IMR-90 (cell line): ENCODE data around the gene ARHGEF16. TPM values are rescaled to one million over a fixed set of nuclear protein-coding genes. Genes with fewer than 3 reads are reported as not detected.

Source experiments
- ATAC-seq: fragments of 200-7000 bp; cut with Tn5 transposase; 2 replicates; pipeline ENCODE4 v1.9.1; 2020; ENCODE audit warnings: low read depth, mild to moderate bottlenecking, moderate library complexity
- BruUV-seq: library from RNA; stranded (reverse); fragments of 400-500 nt; replicated peaks from 2 replicates; lab custom pipeline; 2021; lab: Mats Ljungman, UMichigan
- CTCF ChIA-PET: fragments of 300-600 bp; formaldehyde crosslinking; extraction: SDS; loops from one replicate; lab custom pipeline; 2021; ENCODE audit warnings: antibody characterized with exemption; lab: Yijun Ruan, JAX
- POLR2A ChIA-PET: fragments of 300-600 bp; sonication (Branson Sonifier 250); formaldehyde crosslinking; loops from one replicate; lab custom pipeline; 2022; ENCODE audit warnings: antibody characterized with exemption; ENCODE audit not compliant: unreplicated experiment; lab: Charles Lee
- DNase-seq: peaks from one replicate; pipeline ENCODE4 v3.0.0; 2013
- H2AFZ ChIP-seq: replicated peaks from 2 replicates; pipeline ENCODE3; 2013; ENCODE audit warnings: low read length, mild to moderate bottlenecking; ENCODE audit not compliant: poor library complexity
- H2AK5ac ChIP-seq: 2 replicates; pipeline ENCODE4 v1.6.1; 2013; ENCODE audit warnings: low read depth, low read length, inconsistent platforms
- H2AK9ac ChIP-seq: replicated peaks from 2 replicates; pipeline ENCODE3; 2013; ENCODE audit warnings: mild to moderate bottlenecking, low read depth, low read length, moderate library complexity; ENCODE audit not compliant: poor library complexity
- H2BK120ac ChIP-seq: 2 replicates; pipeline ENCODE4 v1.6.1; 2013; ENCODE audit warnings: low read depth, low read length, inconsistent platforms
- H2BK15ac ChIP-seq: 3 replicates; pipeline ENCODE4 v1.6.1; 2013; ENCODE audit warnings: low read depth, low read length, inconsistent platforms
- H2BK20ac ChIP-seq: 2 replicates; pipeline ENCODE4 v1.6.1; 2013; ENCODE audit warnings: low read depth, mild to moderate bottlenecking, inconsistent platforms, low read length, moderate library complexity
- H2BK5ac ChIP-seq: 2 replicates; pipeline ENCODE4 v1.6.1; 2013; ENCODE audit warnings: mild to moderate bottlenecking, low read depth, low read length, inconsistent platforms; ENCODE audit not compliant: poor library complexity, severe bottlenecking
- H3K14ac ChIP-seq: replicated peaks from 2 replicates; pipeline ENCODE4 v1.6.1; 2013; ENCODE audit warnings: low read depth, low read length, inconsistent platforms
- H3K18ac ChIP-seq: 2 replicates; pipeline ENCODE4 v1.6.1; 2013; ENCODE audit warnings: low read depth, low read length, control low read depth
- H3K23ac ChIP-seq: 2 replicates; pipeline ENCODE4 v1.6.1; 2013; ENCODE audit warnings: low read depth, low read length, inconsistent platforms
- H3K27ac ChIP-seq: 2 replicates; pipeline ENCODE4 v1.5.1; 2013; ENCODE audit warnings: mild to moderate bottlenecking, control low read depth, low read length; ENCODE audit not compliant: insufficient read depth
- H3K27me3 ChIP-seq: 2 replicates; pipeline ENCODE4 v1.6.1; 2013; ENCODE audit warnings: low read length; ENCODE audit not compliant: control insufficient read depth, insufficient read depth
- H3K36me3 ChIP-seq: 2 replicates; pipeline ENCODE4 v1.6.1; 2013; ENCODE audit warnings: low read length, mixed read lengths; ENCODE audit not compliant: control insufficient read depth, insufficient read depth
- H3K4ac ChIP-seq: 2 replicates; pipeline ENCODE4 v1.6.1; 2013; ENCODE audit warnings: low read depth, low read length, inconsistent platforms
- H3K4me1 ChIP-seq: 2 replicates; pipeline ENCODE4 v1.6.1; 2013; ENCODE audit warnings: low read length, mixed read lengths; ENCODE audit not compliant: control insufficient read depth, insufficient read depth
- H3K4me2 ChIP-seq: 2 replicates; pipeline ENCODE4 v1.6.1; 2013; ENCODE audit warnings: low read depth, mild to moderate bottlenecking, control low read depth, low read length, moderate library complexity
- H3K4me3 ChIP-seq: 2 replicates; pipeline ENCODE4 v1.5.1; 2013; ENCODE audit warnings: low read depth, mild to moderate bottlenecking, control low read depth, low read length, moderate library complexity; ENCODE audit not compliant: insufficient read depth
- H3K56ac ChIP-seq: 2 replicates; pipeline ENCODE4 v1.6.1; 2013; ENCODE audit warnings: low read length, inconsistent platforms; ENCODE audit not compliant: insufficient read depth; ENCODE audit errors: extremely low read depth
- H3K79me1 ChIP-seq, 2 experiments: 2 replicates each; pipeline ENCODE4 v1.6.1; 2013; ENCODE audit warnings: low read length in 2 of 2, inconsistent platforms in 1 of 2, low read depth in 1 of 2
- H3K9ac ChIP-seq: 2 replicates; pipeline ENCODE4 v1.6.1; 2013; ENCODE audit warnings: low read depth, low read length, control low read depth
- H3K9me1 ChIP-seq: 2 replicates; pipeline ENCODE4 v1.6.1; 2013; ENCODE audit warnings: low read length, inconsistent platforms; ENCODE audit not compliant: insufficient read depth
- H3K9me3 ChIP-seq: 2 replicates; pipeline ENCODE4 v1.6.1; 2013; ENCODE audit warnings: low read length; ENCODE audit not compliant: control insufficient read depth, insufficient read depth
- H4K20me1 ChIP-seq: 2 replicates; pipeline ENCODE4 v1.6.1; 2013; ENCODE audit warnings: low read length, inconsistent platforms; ENCODE audit not compliant: insufficient read depth
- H4K5ac ChIP-seq: 2 replicates; pipeline ENCODE4 v1.6.1; 2013; ENCODE audit warnings: mild to moderate bottlenecking, low read depth, low read length, control low read depth
- H4K8ac ChIP-seq, 2 experiments: 2 replicates each; pipeline ENCODE4 v1.6.1; 2013; ENCODE audit warnings: low read depth in 2 of 2, low read length in 2 of 2, control low read depth in 1 of 2, inconsistent platforms in 1 of 2
- H4K91ac ChIP-seq: 2 replicates; pipeline ENCODE4 v1.6.1; 2013; ENCODE audit warnings: low read depth, low read length, inconsistent platforms; ENCODE audit not compliant: insufficient read depth
- BHLHE40 ChIP-seq: fragments of 150-350 bp; IDR thresholded peaks from 2 replicates; pipeline ENCODE4 v1.6.1; 2016; ENCODE audit warnings: mild to moderate bottlenecking, low read depth, low read length
- CEBPB ChIP-seq: IDR thresholded peaks from 2 replicates; pipeline ENCODE4 v1.6.1; 2012; ENCODE audit warnings: low read depth, low read length, improper control_type of control experiment
- CTCF ChIP-seq: conservative IDR thresholded peaks from 2 replicates; pipeline ENCODE4 v1.5.1; 2012; ENCODE audit warnings: mild to moderate bottlenecking, low read depth, low read length, improper control_type of control experiment
- ELK1 ChIP-seq: fragments of 150-350 bp; IDR thresholded peaks from 2 replicates; pipeline ENCODE4 v1.6.1; 2016; ENCODE audit warnings: low read depth, mild to moderate bottlenecking, low read length, moderate library complexity, borderline replicate concordance
- FOS ChIP-seq: fragments of 150-350 bp; IDR thresholded peaks from 2 replicates; pipeline ENCODE4 v1.6.1; 2016; ENCODE audit warnings: low read depth, low read length
- MAFK ChIP-seq: IDR thresholded peaks from 2 replicates; pipeline ENCODE4 v1.6.1; 2012; ENCODE audit warnings: low read depth, low read length, improper control_type of control experiment
- MXI1 ChIP-seq: IDR thresholded peaks from 2 replicates; pipeline ENCODE4 v1.6.1; 2012; ENCODE audit warnings: low read depth, mild to moderate bottlenecking, low read length, moderate library complexity, borderline replicate concordance
- RAD21 ChIP-seq: IDR thresholded peaks from 2 replicates; pipeline ENCODE4 v1.6.1; 2012; ENCODE audit warnings: low read length, improper control_type of control experiment
- RCOR1 ChIP-seq: IDR thresholded peaks from 2 replicates; pipeline ENCODE4 v1.6.1; 2012; ENCODE audit warnings: mild to moderate bottlenecking, low read length, improper control_type of control experiment; ENCODE audit not compliant: insufficient replicate concordance
- RFX5 ChIP-seq: IDR thresholded peaks from 2 replicates; pipeline ENCODE4 v1.8.0; 2012; ENCODE audit warnings: low read depth, mild to moderate bottlenecking, low read length, moderate library complexity
- SMC3 ChIP-seq: fragments of 150-350 bp; IDR thresholded peaks from 2 replicates; pipeline ENCODE4 v1.6.1; 2016; ENCODE audit warnings: low read depth, mild to moderate bottlenecking, antibody characterized with exemption, low read length, moderate library complexity
- USF2 ChIP-seq: fragments of 150-350 bp; IDR thresholded peaks from 2 replicates; pipeline ENCODE4 v1.6.1; 2017; ENCODE audit warnings: mild to moderate bottlenecking, antibody characterized with exemption, low read length, low read depth
- WGBS, 2 experiments: methylation state at CpG; one replicate each; pipeline versions ENCODE4 v1.1.5 to v1.1.7; 2013; ENCODE audit warnings: missing lambda C conversion rate in 2 of 2; ENCODE audit not compliant: insufficient read length in 1 of 2; ENCODE audit errors: extremely low coverage in 2 of 2; 5-methylcytosine and 5-hydroxymethylcytosine counted together
- dilution Hi-C: fragments of 300-500 bp; cut with HindIII; formaldehyde crosslinking; loops from one replicate; pipeline ENCODE4 v1.14.3; 2018; ENCODE audit warnings: low sequenced_read_pairs; ENCODE audit not compliant: unreplicated experiment
- in situ Hi-C: fragments of 300-500 bp; cut with MboI; formaldehyde crosslinking; loops from 3 replicates; pipeline ENCODE4 v1.14.3; 2019; ENCODE audit warnings: low sequenced_read_pairs, inconsistent platforms, mixed read lengths
- intact Hi-C: fragments of 100-400 bp; cut with micrococcal nuclease; formaldehyde crosslinking; loops from 2 replicates; pipeline ENCODE4 v1.10.0; 2022
- polyA plus RNA-seq, 3 experiments: library from polyadenylated mRNA; depleted of rRNA; stranded (reverse); fragments of >200 nt; gene quantifications; 2 replicates each; pipeline ENCODE4 v1.2.3, GENCODE V29; 2012; ENCODE audit warnings: low replicate concordance in 1 of 3
- total RNA-seq: library from RNA; depleted of rRNA; stranded (reverse); fragments of >200 nt; gene quantifications from 2 replicates; pipeline ENCODE4 v1.2.3, GENCODE V29; 2012

Gene ARHGEF16
- total and polyA plus RNA-seq, 2 of the 4 experiments (the other 2 are of a cell fraction), result 0.18 to 0.39 TPM

GRCh38 chr1:3520419-3521378, 66.2 kb downstream of the ARHGEF16 start (continued):
- no peak for TF ChIP-seq MXI1

GRCh38 chr1:3521426-3521825, 67.0 kb downstream of the ARHGEF16 start:
- H4K5ac ChIP-seq, result no peak overlapping the region
- H3K4me2 ChIP-seq, result no peak overlapping the region
- no peak overlapping the region for H3K56ac ChIP-seq
- H3K9me1 ChIP-seq, result no peaks in the 10 kb centered on the region
- H3K4ac ChIP-seq, result no peak overlapping the region
- no peaks in the 10 kb centered on the region for H3K79me1 ChIP-seq
- no peak for ATAC-seq
- H4K8ac ChIP-seq, result no peak overlapping the region
- H2AK9ac ChIP-seq, result no peak overlapping the region
- H2AK5ac ChIP-seq, result no peak overlapping the region
- H2BK20ac ChIP-seq, result no peak overlapping the region
- dilution Hi-C loops, result no loop called here
- POLR2A ChIA-PET, result no interaction called here
- H3K4me1 ChIP-seq, result no peaks in the 10 kb centered on the region
- H3K27ac ChIP-seq, result no peak overlapping the region
- no TSS peak for BruUV-seq
- no peak overlapping the region for H2BK15ac ChIP-seq
- no peak overlapping the region for H2BK120ac ChIP-seq
- WGBS, 2 experiments, result 89% methylated on average over 5 of the region's 16 CpGs; no CpG with 5 or more reads in 1 of the 2 experiments
- no peak overlapping the region for H3K23ac ChIP-seq
- H3K27me3 ChIP-seq, result no peaks in the 10 kb centered on the region
- intact Hi-C loops, result no loop called here
- in situ Hi-C loops, result no loop called here
- H4K91ac ChIP-seq, result no peak overlapping the region
- DNase-seq, result no peak
- H3K18ac ChIP-seq, result no peak overlapping the region
- no peak overlapping the region for H3K4me3 ChIP-seq
- no peaks in the 10 kb centered on the region for H3K36me3 ChIP-seq
- H2AFZ ChIP-seq, result no peak overlapping the region
- no peak overlapping the region for H3K14ac ChIP-seq
- no peak overlapping the region for H2BK5ac ChIP-seq
- CTCF ChIA-PET, result no interaction called here
- no peaks in the 10 kb centered on the region for H3K9me3 ChIP-seq
- H4K20me1 ChIP-seq, result no peaks in the 10 kb centered on the region; the same call in 1 of the 2 replicates
- no peak overlapping the region for H3K9ac ChIP-seq
- no peak for TF ChIP-seq RFX5
- no peak for TF ChIP-seq ELK1
- TF ChIP-seq BHLHE40, result no peak
- no peak for TF ChIP-seq RCOR1
- TF ChIP-seq USF2, result no peak
- no peak for TF ChIP-seq MAFK
- TF ChIP-seq MXI1, result no peak
- TF ChIP-seq FOS, result no peak
- no peak for TF ChIP-seq CEBPB
- TF ChIP-seq SMC3, result no peak
- TF ChIP-seq RAD21, result no peak
- TF ChIP-seq CTCF, result no peak
